GM06990 (cell line): ENCODE results near the gene PTGIS.

Experiments used
- DNase-seq: peaks from one replicate; pipeline ENCODE4 v3.0.0-alpha.2; 2011; ENCODE audit not compliant: insufficient read length; ENCODE audit errors: extremely low read depth
- H3K27me3 ChIP-seq: replicated peaks from 2 replicates; pipeline ENCODE4 v1.6.0; 2011; ENCODE audit warnings: low read length; ENCODE audit not compliant: control insufficient read depth, insufficient read depth
- H3K36me3 ChIP-seq: 2 replicates; pipeline ENCODE4 v1.5.1; 2011; ENCODE audit warnings: low read length; ENCODE audit not compliant: control insufficient read depth, insufficient read depth
- H3K4me3 ChIP-seq: replicated peaks from 2 replicates; pipeline ENCODE4 v1.5.1; 2011; ENCODE audit warnings: low read depth, mild to moderate bottlenecking, control low read depth, low read length
- CTCF ChIP-seq: IDR thresholded peaks from 2 replicates; pipeline ENCODE4 v1.5.1; 2011; ENCODE audit warnings: low read length, control low read depth, mild to moderate bottlenecking, inconsistent platforms; ENCODE audit not compliant: insufficient read depth, poor library complexity, severe bottlenecking

PTGIS gene

DNA sequence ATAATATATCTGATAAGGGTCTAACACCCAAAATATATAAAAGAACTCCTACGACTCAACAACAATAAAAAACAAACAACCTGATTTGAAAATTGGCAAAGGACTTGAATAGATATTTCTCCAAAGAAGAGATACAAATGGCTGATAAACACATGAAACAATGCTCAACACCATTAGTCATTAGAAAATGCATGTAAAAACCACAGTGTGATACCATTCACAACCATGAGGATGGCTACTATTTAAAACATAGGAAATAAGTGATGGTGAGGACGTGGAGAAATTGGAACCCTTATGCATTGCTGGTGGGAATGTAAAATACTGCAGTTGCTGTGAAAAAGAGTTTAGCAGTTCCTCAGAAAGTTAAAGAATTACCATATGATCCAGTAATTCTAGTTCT is 41.4 kb downstream of the PTGIS start:
- TF ChIP-seq CTCF = no peak
- H3K27me3 ChIP-seq = no peaks in the 10 kb centered on the region; the same call in 1 of the 2 replicates
- DNase-seq = no peak
- H3K4me3 ChIP-seq = no peak overlapping the region
- no peaks in the 10 kb centered on the region for H3K36me3 ChIP-seq

DNA sequence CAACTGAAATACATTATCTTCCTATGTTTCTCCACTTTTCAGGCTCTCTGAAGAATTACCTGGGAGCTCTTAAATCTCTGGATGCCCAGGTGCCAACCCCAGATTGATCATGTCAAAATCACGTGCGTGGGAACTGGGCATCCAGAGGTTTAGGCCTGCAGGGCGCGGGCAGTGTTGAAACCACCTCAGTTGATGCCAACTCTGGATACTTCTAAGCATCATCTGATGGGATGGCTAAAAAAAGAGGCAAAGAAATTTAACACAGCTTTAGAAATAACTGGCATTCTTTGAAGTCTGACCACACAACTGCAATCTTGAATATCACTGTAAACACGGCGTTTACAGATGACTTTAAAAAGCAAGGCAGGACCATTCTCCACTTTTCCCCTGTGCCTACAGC is 41.9 kb downstream of the PTGIS start:
- H3K36me3 ChIP-seq = no peaks in the 10 kb centered on the region
- TF ChIP-seq CTCF = no peak
- no peak for DNase-seq
- H3K4me3 ChIP-seq = no peak overlapping the region
- no peaks in the 10 kb centered on the region; the same call in 1 of the 2 replicates for H3K27me3 ChIP-seq

GRCh38 chr20:49523767-49524360 is 44.1 kb downstream of the PTGIS start:
- DNase-seq = no peak
- no peak for TF ChIP-seq CTCF
- no peaks in the 10 kb centered on the region for H3K36me3 ChIP-seq
- H3K27me3 ChIP-seq = no peaks in the 10 kb centered on the region; the same call in 1 of the 2 replicates
- H3K4me3 ChIP-seq = no peak overlapping the region

DNA sequence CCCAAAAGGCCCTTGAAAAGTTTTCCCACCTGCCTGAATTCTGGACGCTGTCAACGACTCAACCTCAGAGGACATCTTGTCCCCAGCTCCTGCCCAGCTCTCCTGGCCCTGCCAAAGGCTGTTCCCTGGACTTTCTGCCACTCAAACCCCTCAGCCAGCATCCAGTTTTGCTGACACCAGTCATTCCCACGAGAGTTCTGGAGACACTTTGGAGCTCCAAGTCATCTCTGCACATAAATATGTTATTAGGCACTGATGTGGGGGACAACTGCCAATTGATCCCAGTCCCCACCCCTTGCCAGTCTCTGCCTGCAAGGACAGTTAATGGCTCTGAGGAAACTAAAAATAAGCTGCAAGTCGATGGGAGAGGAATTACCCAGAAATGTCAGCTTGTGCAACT is 46.6 kb downstream of the PTGIS start:
- no peak for TF ChIP-seq CTCF
- no peak overlapping the region for H3K4me3 ChIP-seq
- no peaks in the 10 kb centered on the region for H3K36me3 ChIP-seq
- no peaks in the 10 kb centered on the region; the same call in none of the 2 replicates for H3K27me3 ChIP-seq
- no peak for DNase-seq

- DNase-seq = no peak
- Histone ChIP-seq H3K4me3 (no peak overlapping the region), H3K36me3 (no peaks in the 10 kb centered on the region), H3K27me3 (no peaks in the 10 kb centered on the region; the same call in none of the 2 replicates)
- no peak for TF ChIP-seq CTCF
Measured at GRCh38 chr20:49519777-49520359, 48.1 kb downstream of the PTGIS start.

DNA sequence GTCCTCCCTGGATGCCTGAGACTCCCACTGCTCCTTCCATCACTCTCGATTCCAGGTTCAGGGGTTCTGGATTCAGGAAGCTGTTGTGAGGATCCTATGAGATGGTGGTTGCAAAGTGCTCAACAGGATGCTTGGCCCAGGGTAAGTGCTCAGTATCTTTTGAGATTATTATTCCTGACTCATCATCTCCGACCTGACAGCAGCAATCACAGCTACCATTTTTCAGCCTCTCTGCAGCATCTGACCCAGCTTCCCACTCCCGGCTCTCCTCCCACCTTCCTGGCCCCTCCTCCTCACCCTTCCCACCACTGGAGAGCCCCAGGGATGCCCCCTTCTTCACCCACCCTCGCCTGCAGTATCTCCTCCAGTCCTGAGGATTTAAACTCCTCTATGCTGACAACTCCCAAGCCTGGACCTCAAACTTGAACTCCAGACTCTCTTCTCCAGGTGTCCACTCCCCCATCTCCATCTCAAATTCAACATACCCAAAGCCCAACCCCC is 48.7 kb downstream of the PTGIS start:
- DNase-seq = no peak
- no peaks in the 10 kb centered on the region; the same call in none of the 2 replicates for H3K27me3 ChIP-seq
- no peak overlapping the region for H3K4me3 ChIP-seq
- no peak for TF ChIP-seq CTCF
- no peaks in the 10 kb centered on the region for H3K36me3 ChIP-seq
